Measurements from ENCODE around the gene WDR43. TPM values are rescaled to one million over a fixed set of nuclear protein-coding genes. Genes with fewer than 3 reads are reported as not detected.

WDR43 gene
- total RNA-seq, 1 experiment from 2014 or later = 134 TPM

DNA sequence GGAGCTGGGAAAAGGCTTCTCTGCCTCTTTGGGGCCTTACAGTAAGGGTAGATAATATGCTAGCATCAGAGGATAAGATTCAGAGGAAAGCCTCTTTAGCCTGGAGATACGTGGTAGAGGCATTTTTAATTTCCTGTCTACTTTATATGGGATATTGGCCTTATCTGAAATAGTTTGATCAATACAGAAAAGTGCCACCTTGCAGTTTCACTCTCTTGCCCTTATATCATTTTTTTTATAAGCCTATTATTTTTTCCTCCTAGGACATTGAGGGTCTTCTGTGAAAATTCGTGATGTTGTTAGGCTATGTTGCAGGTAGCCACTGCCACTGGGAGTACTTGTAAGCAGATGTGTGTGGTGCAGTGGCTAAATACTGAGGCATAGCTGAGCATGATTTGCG is 46.5 kb downstream of the WDR43 start:
- no peaks in the 10 kb centered on the region for H3K9me2 ChIP-seq (replicated peaks; ENCODE audit: low read length)
- no peak overlapping the region for H3K4me2 ChIP-seq (ENCODE audit: low read length)
- DNase-seq (no peak), ATAC-seq (no peak)
- ChIA-PET POLR2A (ENCODE audit: unreplicated experiment) (no interaction called here), CTCF (no interaction called here)
- no peak overlapping the region for H3K27ac ChIP-seq (ENCODE audit: low read length)
- TF ChIP-seq CTCF (conservative IDR thresholded peaks at IDR 0.05; ENCODE audit: low read depth, low read length) (no peak), EZH2 (IDR thresholded peaks at IDR 0.05; ENCODE audit: low read length, unreplicated experiment) (no peak), EZH2phosphoT487 (IDR thresholded peaks at IDR 0.05; ENCODE audit: borderline replicate concordance, low read length) (no peak)
- BruUV-seq (replicated peaks) = no TSS peak
- H4K20me1 ChIP-seq (ENCODE audit: low read length) = peaks cover 15% of the 10 kb centered on the region
- H2AFZ ChIP-seq (ENCODE audit: low read length) = no peak overlapping the region
- H3K9ac ChIP-seq (ENCODE audit: low read length) = no peak overlapping the region
- H3K9me3 ChIP-seq (ENCODE audit: low read length) = no peaks in the 10 kb centered on the region
- H3K79me2 ChIP-seq (ENCODE audit: low read length) = peaks cover 24% of the 10 kb centered on the region; the same call in 1 of the 2 replicates
- intact Hi-C loops (cut with micrococcal nuclease) = no loop called here
- H3K4me1 ChIP-seq (ENCODE audit: insufficient read depth, low read length) = no peaks in the 10 kb centered on the region
- no peak overlapping the region for H3K4me3 ChIP-seq (ENCODE audit: low read length)
- no peaks in the 10 kb centered on the region for H3F3A ChIP-seq (ENCODE audit: low read length, unreplicated experiment)
- no peaks in the 10 kb centered on the region for H3K27me3 ChIP-seq (ENCODE audit: low read length)
- peaks cover 85% of the 10 kb centered on the region for H3K36me3 ChIP-seq (ENCODE audit: low read depth, low read length)

GRCh38 chr2:28944535-28945248 is 50.2 kb downstream of the WDR43 start:
- no peak overlapping the region for H2AFZ ChIP-seq (ENCODE audit: low read length)
- H3K36me3 ChIP-seq (ENCODE audit: low read depth, low read length) = peaks cover 82% of the 10 kb centered on the region
- POLR2A ChIA-PET (ENCODE audit: unreplicated experiment) = no interaction called here
- no peak for TF ChIP-seq EZH2phosphoT487 (IDR thresholded peaks at IDR 0.05; ENCODE audit: borderline replicate concordance, low read length)
- CTCF ChIA-PET = no interaction called here
- no peak for DNase-seq
- H4K20me1 ChIP-seq (ENCODE audit: low read length) = peaks cover 9% of the 10 kb centered on the region; the same call in 1 of the 2 replicates
- no peaks in the 10 kb centered on the region for H3K9me2 ChIP-seq (replicated peaks; ENCODE audit: low read length)
- H3K4me3 ChIP-seq (ENCODE audit: low read length) = no peak overlapping the region
- no TSS peak for BruUV-seq (replicated peaks)
- H3K27ac ChIP-seq (ENCODE audit: low read length) = no peak overlapping the region
- H3F3A ChIP-seq (ENCODE audit: low read length, unreplicated experiment) = no peaks in the 10 kb centered on the region
- H3K79me2 ChIP-seq (ENCODE audit: low read length) = 0 out of 2 replicates have a peak, but pooled peaks cover 7% of the 10 kb centered on the region
- no peak for ATAC-seq
- no peaks in the 10 kb centered on the region for H3K9me3 ChIP-seq (ENCODE audit: low read length)
- H3K9ac ChIP-seq (ENCODE audit: low read length) = no peak overlapping the region
- no peaks in the 10 kb centered on the region for H3K27me3 ChIP-seq (ENCODE audit: low read length)
- no peaks in the 10 kb centered on the region for H3K4me1 ChIP-seq (ENCODE audit: insufficient read depth, low read length)
- H3K4me2 ChIP-seq (ENCODE audit: low read length) = no peak overlapping the region
- intact Hi-C loops (cut with micrococcal nuclease) = no loop called here

GRCh38 chr2:28948160-28948559 is 53.7 kb downstream of the WDR43 start:
- TF ChIP-seq EZH2 (IDR thresholded peaks at IDR 0.05; ENCODE audit: low read length, unreplicated experiment) (no peak), CTCF (conservative IDR thresholded peaks at IDR 0.05; ENCODE audit: low read depth, low read length) (no peak), EZH2phosphoT487 (IDR thresholded peaks at IDR 0.05; ENCODE audit: borderline replicate concordance, low read length) (no peak)
- Histone ChIP-seq H3K9me2 (replicated peaks; ENCODE audit: low read length) (no peaks in the 10 kb centered on the region), H3K27me3 (ENCODE audit: low read length) (no peaks in the 10 kb centered on the region), H3F3A (ENCODE audit: low read length, unreplicated experiment) (no peaks in the 10 kb centered on the region), H3K27ac (ENCODE audit: low read length) (no peak overlapping the region), H3K4me3 (ENCODE audit: low read length) (no peak overlapping the region), H3K9ac (ENCODE audit: low read length) (no peak overlapping the region), H3K79me2 (ENCODE audit: low read length) (no peaks in the 10 kb centered on the region), H3K4me1 (ENCODE audit: insufficient read depth, low read length) (peaks cover 24% of the 10 kb centered on the region), H3K9me3 (ENCODE audit: low read length) (no peaks in the 10 kb centered on the region), H2AFZ (ENCODE audit: low read length) (no peak overlapping the region), H4K20me1 (ENCODE audit: low read length) (peaks cover 14% of the 10 kb centered on the region; the same call in 1 of the 2 replicates), H3K36me3 (ENCODE audit: low read depth, low read length) (peaks cover 56% of the 10 kb centered on the region), H3K4me2 (ENCODE audit: low read length) (no peak overlapping the region)
- no peak for ATAC-seq
- ChIA-PET CTCF (no interaction called here), POLR2A (ENCODE audit: unreplicated experiment) (no interaction called here)
- no peak for DNase-seq
- intact Hi-C loops (cut with micrococcal nuclease) = no loop called here
- BruUV-seq (replicated peaks) = no TSS peak

Data from PC-3 (cell line).